Measurements from ENCODE around the gene RPS6KA2. TPM values are rescaled to one million over a fixed set of nuclear protein-coding genes. Genes with fewer than 3 reads are reported as not detected.

RPS6KA2 gene
- total and polyA plus RNA-seq, 2 donors (not counting 1 experiment from before 2014, with no cell fraction given): 2.2 to 16.0 TPM

- no CpG with 5 or more reads among the region's 6 CpGs for WGBS (ENCODE audit: insufficient coverage)
These were observed 206.7 kb downstream of the RPS6KA2 start for GRCh38 chr6:166420351-166420750.

GRCh38 chr6:166419717-166420116 lies 207.3 kb downstream of the RPS6KA2 start:
- intact Hi-C loops (cut with micrococcal nuclease): no loop called here
- Mint-ChIP-seq H3K27ac (no peak overlapping the region), H3K9me3 (ENCODE audit: insufficient read depth) (peaks cover 10% of the 10 kb centered on the region), H3K4me3 (no peak overlapping the region), H3K27me3 (no peaks in the 10 kb centered on the region), H3K4me1 (no peaks in the 10 kb centered on the region)
- Histone ChIP-seq H3K79me2 (ENCODE audit: control insufficient read depth, insufficient read depth, low read length) (no peaks in the 10 kb centered on the region), H2AFZ (ENCODE audit: insufficient read depth, low read depth, low read length, poor library complexity, severe bottlenecking) (no peak overlapping the region), H3K36me3 (replicated peaks in 1 of 2; ENCODE audit: control extremely low read depth in 1 of 2, control insufficient read depth in 1 of 2, extremely low read depth in 1 of 2, insufficient read depth in 2 of 2, low read length in 1 of 2) (no peaks in the 10 kb centered on the region), H4K20me1 (ENCODE audit: control insufficient read depth, insufficient read depth, low read length, poor library complexity, severe bottlenecking) (no peaks in the 10 kb centered on the region), H3K9me3 (ENCODE audit: control extremely low read depth in 1 of 3, control insufficient read depth in 2 of 3, insufficient read depth in 1 of 3, low read length in 2 of 3) (peaks cover 0 to 10% (median 0%) of the 10 kb centered on the region in 3 donors), H3K4me1 (ENCODE audit: control insufficient read depth in 2 of 2, insufficient read depth in 2 of 2, low read length in 2 of 2) (no peaks in the 10 kb centered on the region), H3K27me3 (replicated peaks in 1 of 4; ENCODE audit: control extremely low read depth in 1 of 4, control insufficient read depth in 3 of 4, insufficient read depth in 4 of 4, low read length in 3 of 4) (peaks cover 0 to 2% (median 0%) of the 10 kb centered on the region in 4 experiments), H3K9ac (ENCODE audit: low read length) (no peak overlapping the region), H3K27ac (ENCODE audit: low read length in 2 of 2) (no peak overlapping the region), H3K4me3 (ENCODE audit: control extremely low read depth in 1 of 5, extremely low read depth in 1 of 5, insufficient read depth in 1 of 5, low read depth in 2 of 5, low read length in 4 of 5) (no peak overlapping the region), H3K4me2 (replicated peaks; ENCODE audit: low read depth, low read length, poor library complexity, severe bottlenecking) (no peak overlapping the region)
- 93% methylated on average over 15 of the region's 15 CpGs for WGBS (ENCODE audit: insufficient coverage)
- ATAC-seq (ENCODE audit: low read depth): no peak
- CTCF ChIA-PET: no interaction called here
- no peak for DNase-seq
- TF ChIP-seq EZH2 (IDR thresholded peaks at IDR 0.05; ENCODE audit: borderline replicate concordance, insufficient read depth, low read depth, low read length, poor library complexity, severe bottlenecking) (no peak), CTCF (IDR thresholded peaks at IDR 0.05) (no peak)
- POLR2A ChIA-PET: no interaction called here

More at GRCh38 chr6:166420351-166420750, 206.7 kb downstream of the RPS6KA2 start:
- Histone ChIP-seq H2AFZ (ENCODE audit: insufficient read depth, low read depth, low read length, poor library complexity, severe bottlenecking) (no peak overlapping the region), H3K4me2 (replicated peaks; ENCODE audit: low read depth, low read length, poor library complexity, severe bottlenecking) (no peak overlapping the region), H3K27ac (ENCODE audit: low read length in 2 of 2) (no peak overlapping the region), H3K36me3 (replicated peaks in 1 of 2; ENCODE audit: control extremely low read depth in 1 of 2, control insufficient read depth in 1 of 2, extremely low read depth in 1 of 2, insufficient read depth in 2 of 2, low read length in 1 of 2) (no peaks in the 10 kb centered on the region), H3K9me3 (ENCODE audit: control extremely low read depth in 1 of 3, control insufficient read depth in 2 of 3, insufficient read depth in 1 of 3, low read length in 2 of 3) (peaks cover 0 to 10% (median 0%) of the 10 kb centered on the region in 3 donors), H3K4me3 (ENCODE audit: control extremely low read depth in 1 of 5, extremely low read depth in 1 of 5, insufficient read depth in 1 of 5, low read depth in 2 of 5, low read length in 4 of 5) (no peak overlapping the region), H3K9ac (ENCODE audit: low read length) (no peak overlapping the region), H4K20me1 (ENCODE audit: control insufficient read depth, insufficient read depth, low read length, poor library complexity, severe bottlenecking) (no peaks in the 10 kb centered on the region), H3K27me3 (replicated peaks in 1 of 4; ENCODE audit: control extremely low read depth in 1 of 4, control insufficient read depth in 3 of 4, insufficient read depth in 4 of 4, low read length in 3 of 4) (peaks cover 0 to 2% (median 0%) of the 10 kb centered on the region in 4 experiments), H3K4me1 (ENCODE audit: control insufficient read depth in 2 of 2, insufficient read depth in 2 of 2, low read length in 2 of 2) (no peaks in the 10 kb centered on the region), H3K79me2 (ENCODE audit: control insufficient read depth, insufficient read depth, low read length) (no peaks in the 10 kb centered on the region)
- no peak overlapping the region for H3K27ac Mint-ChIP-seq
- TF ChIP-seq CTCF (IDR thresholded peaks at IDR 0.05) (no peak), EZH2 (IDR thresholded peaks at IDR 0.05; ENCODE audit: borderline replicate concordance, insufficient read depth, low read depth, low read length, poor library complexity, severe bottlenecking) (no peak)
- CTCF ChIA-PET: no interaction called here
- POLR2A ChIA-PET: no interaction called here
- ATAC-seq (ENCODE audit: low read depth) (no peak), DNase-seq (no peak)
- no peak overlapping the region for H3K4me3 Mint-ChIP-seq
- no peaks in the 10 kb centered on the region for H3K4me1 Mint-ChIP-seq
- intact Hi-C loops (cut with micrococcal nuclease): no loop called here
- no peaks in the 10 kb centered on the region for H3K27me3 Mint-ChIP-seq
- H3K9me3 Mint-ChIP-seq (ENCODE audit: insufficient read depth): peaks cover 10% of the 10 kb centered on the region

All from B cell (primary cell).